Upper lobe of left lung (tissue), 6 donors: Measurements from ENCODE around the gene XXYLT1. TPM values are rescaled to one million over a fixed set of nuclear protein-coding genes. Genes with fewer than 3 reads are reported as not detected.

Source experiments
- ATAC-seq, 2 donors: fragments of 200-7000 bp; cut with Tn5 transposase; one replicate each; pipeline ENCODE4 v1.9.1; 2022; ENCODE audit warnings: mild to moderate bottlenecking in 2 of 2, moderate library complexity in 2 of 2; ENCODE audit not compliant: low FRiP score in 2 of 2
- DNase-seq, 2 donors: peaks; one replicate each; pipeline ENCODE4 v3.0.0-alpha.2; 2019 to 2020
- H3K27ac ChIP-seq, 4 donors: fragments of 200-600 bp; sonication (generic); one replicate each; pipeline ENCODE4 v1.5.1; 2016 to 2019
- H3K27me3 ChIP-seq, 4 donors: fragments of 200-600 bp; sonication (generic); one replicate each; pipeline ENCODE4 v1.5.1; 2017 to 2019
- H3K36me3 ChIP-seq, 4 donors: fragments of 200-600 bp; sonication (generic); one replicate each; pipeline ENCODE4 v1.5.1; 2016 to 2019
- H3K4me1 ChIP-seq, 4 donors: fragments of 200-600 bp; sonication (generic); one replicate each; pipeline ENCODE4 v1.5.1; 2018 to 2019
- H3K4me3 ChIP-seq, 4 donors: fragments of 200-600 bp; sonication (generic); one replicate each; pipeline ENCODE4 v1.5.1; 2017 to 2019; ENCODE audit warnings: mild to moderate bottlenecking in 2 of 4, moderate library complexity in 1 of 4
- H3K9me3 ChIP-seq, 4 donors: fragments of 200-600 bp; sonication (generic); one replicate each; pipeline ENCODE4 v1.5.1; 2018 to 2019
- EP300 ChIP-seq, 4 donors: sonication (generic); formaldehyde crosslinking; IDR thresholded peaks; one replicate each; pipeline ENCODE4 v1.5.1; 2017; ENCODE audit warnings: antibody characterized with exemption in 4 of 4, control low read depth in 2 of 4
- POLR2AphosphoS5 ChIP-seq, 2 donors: sonication (generic); formaldehyde crosslinking; IDR thresholded peaks; one replicate each; pipeline ENCODE4 v1.5.1; 2017; ENCODE audit warnings: antibody characterized with exemption in 2 of 2
- WGBS, 2 donors: methylation state at CpG; one replicate each; pipeline ENCODE4 v1.1.5; 2017 to 2018; 5-methylcytosine and 5-hydroxymethylcytosine counted together
- small RNA-seq, 4 donors: library from RNA; depleted of rRNA; stranded (forward); fragments of <200 nt; gene quantifications; one replicate each; pipeline ENCODE3, GENCODE V24; 2016
- total RNA-seq, 6 donors: library from RNA; depleted of rRNA in 4 of 6; stranded (reverse); fragments of >200 nt in 4 of 6; gene quantifications; one replicate each; pipeline versions ENCODE4 v1.1.0 to v1.2.1, GENCODE V29; 2016 to 2021
- TF ChIP-seq, protein P1 (sequence below), 6 experiments: fragments of 450-650 bp in 4 of 6; fragments of 200-600 bp in 2 of 6; sonication (generic) in 2 of 6; IDR thresholded peaks; one replicate each; pipeline ENCODE4 v1.5.1; 2016 to 2019; ENCODE audit warnings: antibody characterized with exemption in 6 of 6
- donor health status: DM: no; HTN: no; CAD: no; lungs with moderate emphysema.
- donor health status: DM: no; HTN: yes; CAD: no; lungs with severe emphysema.

The XXYLT1 gene
- total RNA-seq, 6 donors from 2014 or later, result 6.3 to 9.6 (median 8.6) TPM

DNA sequence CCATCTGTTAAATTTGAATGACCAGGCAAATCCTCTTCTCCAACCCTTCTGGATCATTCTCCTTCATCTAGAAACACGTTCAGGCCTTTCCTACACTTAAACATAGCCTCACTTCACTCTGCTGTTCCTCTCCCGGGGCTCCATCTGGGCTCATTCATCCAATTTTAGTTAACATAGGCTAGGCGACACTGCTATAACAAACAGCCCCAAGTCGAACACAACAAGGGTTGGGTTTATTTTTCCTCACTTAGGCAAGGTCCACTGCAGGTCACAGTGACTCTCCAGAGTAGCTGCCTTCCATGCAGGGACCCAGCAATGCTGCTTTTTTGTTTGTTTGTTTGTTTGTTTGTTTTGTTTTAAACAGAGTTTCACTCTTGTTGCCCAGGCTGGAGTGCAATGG, 250.8 kb downstream of the XXYLT1 start:
- TF ChIP-seq, protein P1, sequence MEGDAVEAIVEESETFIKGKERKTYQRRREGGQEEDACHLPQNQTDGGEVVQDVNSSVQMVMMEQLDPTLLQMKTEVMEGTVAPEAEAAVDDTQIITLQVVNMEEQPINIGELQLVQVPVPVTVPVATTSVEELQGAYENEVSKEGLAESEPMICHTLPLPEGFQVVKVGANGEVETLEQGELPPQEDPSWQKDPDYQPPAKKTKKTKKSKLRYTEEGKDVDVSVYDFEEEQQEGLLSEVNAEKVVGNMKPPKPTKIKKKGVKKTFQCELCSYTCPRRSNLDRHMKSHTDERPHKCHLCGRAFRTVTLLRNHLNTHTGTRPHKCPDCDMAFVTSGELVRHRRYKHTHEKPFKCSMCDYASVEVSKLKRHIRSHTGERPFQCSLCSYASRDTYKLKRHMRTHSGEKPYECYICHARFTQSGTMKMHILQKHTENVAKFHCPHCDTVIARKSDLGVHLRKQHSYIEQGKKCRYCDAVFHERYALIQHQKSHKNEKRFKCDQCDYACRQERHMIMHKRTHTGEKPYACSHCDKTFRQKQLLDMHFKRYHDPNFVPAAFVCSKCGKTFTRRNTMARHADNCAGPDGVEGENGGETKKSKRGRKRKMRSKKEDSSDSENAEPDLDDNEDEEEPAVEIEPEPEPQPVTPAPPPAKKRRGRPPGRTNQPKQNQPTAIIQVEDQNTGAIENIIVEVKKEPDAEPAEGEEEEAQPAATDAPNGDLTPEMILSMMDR (IDR thresholded peaks at IDR 0.05), result no peak
- TF ChIP-seq POLR2AphosphoS5 (IDR thresholded peaks at IDR 0.05), result no peak
- H3K27me3 ChIP-seq, result no peaks in the 10 kb centered on the region
- H3K4me1 ChIP-seq, result peaks cover 0 to 17% (median 4%) of the 10 kb centered on the region in 4 donors
- H3K27ac ChIP-seq, result peak overlapping the region in 1 of 4 donors; percentile 49
- WGBS, 2 donors, result 89 to 93% methylated on average over 4 of the region's 4 CpGs
- no peak overlapping the region for H3K4me3 ChIP-seq
- DNase-seq, result no peak
- no peak for ATAC-seq
- H3K9me3 ChIP-seq, result no peaks in the 10 kb centered on the region
- H3K36me3 ChIP-seq, result no peaks in the 10 kb centered on the region

DNA sequence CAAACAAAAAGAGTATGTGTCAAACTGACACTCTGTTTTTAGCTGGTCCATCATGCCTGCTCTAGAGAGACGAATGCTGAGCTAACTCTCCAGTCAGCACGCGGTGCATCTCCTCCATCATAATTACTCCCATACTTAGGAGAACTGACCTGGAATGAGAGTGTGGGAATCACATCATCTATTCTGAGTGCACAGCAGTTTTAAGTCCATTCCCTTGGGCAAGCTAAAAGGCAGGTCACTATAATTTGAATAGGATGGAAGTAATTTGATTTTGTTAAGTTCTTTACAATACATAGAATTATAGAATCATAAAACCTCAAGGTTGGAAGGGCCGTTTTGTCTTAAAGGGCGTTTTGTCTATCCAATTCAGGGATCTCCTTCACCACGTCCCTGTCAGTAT, 251.6 kb downstream of the XXYLT1 start:
- DNase-seq (no peak), ATAC-seq (no peak)
- Histone ChIP-seq H3K4me1 (peaks cover 0 to 17% (median 12%) of the 10 kb centered on the region in 4 donors), H3K27me3 (no peaks in the 10 kb centered on the region), H3K27ac (no peak overlapping the region), H3K4me3 (no peak overlapping the region), H3K9me3 (no peaks in the 10 kb centered on the region), H3K36me3 (no peaks in the 10 kb centered on the region)
- 73 to 86% methylated on average over 6 of the region's 6 CpGs for WGBS, 2 donors
- TF ChIP-seq POLR2AphosphoS5 (IDR thresholded peaks at IDR 0.05), result no peak
- no peak for TF ChIP-seq EP300 (IDR thresholded peaks at IDR 0.05)

Small RNAs within 50 kb of the gene (small RNA-seq; reads per million reads assigned to genes)
- gene MIR3137 (0 reads per million in 4 donors), gene RN7SL36P (0 reads per million in 4 donors), gene RNU6-25P (0 reads per million in 4 donors)

Other genes with a start within 250 kb of the XXYLT1 start
- gene ACAP2, start 171.9 kb upstream of the XXYLT1 start, total RNA-seq, result 10 to 100 TPM; 30.6 to 75.2 (median 52.3) TPM